WTC11 (cell line): ENCODE measurements around the gene RPUSD2. TPM values are rescaled to one million over a fixed set of nuclear protein-coding genes. Genes with fewer than 3 reads are reported as not detected.

ENCODE experiments used
- ATAC-seq: fragments of 200-7000 bp; cut with Tn5 transposase; 2 replicates; pipeline ENCODE4 v1.10.0; 2021; ENCODE audit warnings: mild to moderate bottlenecking, moderate library complexity
- CTCF ChIA-PET: fragments of 300-600 bp; sonication (Branson Sonifier 250); formaldehyde crosslinking; loops from one replicate; lab custom pipeline; 2021; ENCODE audit warnings: antibody characterized with exemption; lab: Charles Lee
- POLR2A ChIA-PET: fragments of 350-600 bp; sonication (Branson Sonifier 250); formaldehyde crosslinking; loops from one replicate; lab custom pipeline; 2021; ENCODE audit warnings: antibody characterized with exemption; lab: Charles Lee
- DNase-seq: peaks from one replicate; pipeline ENCODE4 v3.0.0; 2021; ENCODE audit warnings: low spot score
- H3K27ac Mint-ChIP-seq: 2 replicates; pipeline ENCODE4 v1.8.0; 2021; ENCODE audit warnings: mixed read lengths
- H3K27me3 Mint-ChIP-seq: 2 replicates; pipeline ENCODE4 v1.8.0; 2021; ENCODE audit warnings: low read depth, mild to moderate bottlenecking, moderate library complexity, mixed read lengths
- H3K36me3 Mint-ChIP-seq: 2 replicates; pipeline ENCODE4 v1.8.0; 2021; ENCODE audit warnings: mixed read lengths
- H3K4me1 Mint-ChIP-seq: 2 replicates; pipeline ENCODE4 v1.8.0; 2022; ENCODE audit warnings: mixed read lengths
- H3K4me3 Mint-ChIP-seq: 2 replicates; pipeline ENCODE4 v1.8.0; 2021; ENCODE audit warnings: mild to moderate bottlenecking, moderate library complexity, mixed read lengths
- H3K9me3 Mint-ChIP-seq: 2 replicates; pipeline ENCODE4 v1.8.0; 2021; ENCODE audit warnings: mixed read lengths
- EMX1 ChIP-seq: fragments of 250-450 bp; sonication (Bioruptor Pico); IDR thresholded peaks from 2 replicates; pipeline ENCODE4 v1.8.0; 2021; ENCODE audit warnings: mild to moderate bottlenecking
- ETV6 ChIP-seq: sonication (generic); formaldehyde crosslinking; IDR thresholded peaks from 2 replicates; pipeline ENCODE4 v1.8.1; 2022; ENCODE audit warnings: mild to moderate bottlenecking, missing genetic modification reagents
- FOXP1 ChIP-seq: sonication (generic); formaldehyde crosslinking; IDR thresholded peaks from 2 replicates; pipeline ENCODE4 v1.8.0; 2022; ENCODE audit warnings: missing genetic modification reagents, mild to moderate bottlenecking, moderate library complexity, borderline replicate concordance
- IRF2 ChIP-seq: sonication (generic); formaldehyde crosslinking; IDR thresholded peaks from 2 replicates; pipeline ENCODE4 v1.8.0; 2022; ENCODE audit warnings: low read depth, missing genetic modification reagents, borderline replicate concordance
- MXD4 ChIP-seq: fragments of 250-450 bp; sonication (Bioruptor Pico); IDR thresholded peaks from 2 replicates; pipeline ENCODE4 v1.8.0; 2021; ENCODE audit warnings: mild to moderate bottlenecking, moderate library complexity, borderline replicate concordance
- NR1H2 ChIP-seq: sonication (generic); formaldehyde crosslinking; IDR thresholded peaks from 2 replicates; pipeline ENCODE4 v1.9.0; 2021; ENCODE audit warnings: mild to moderate bottlenecking, moderate library complexity, missing genetic modification reagents
- RELA ChIP-seq: sonication (generic); formaldehyde crosslinking; IDR thresholded peaks from 2 replicates; pipeline ENCODE4 v1.8.1; 2022; ENCODE audit warnings: missing genetic modification reagents, mild to moderate bottlenecking, borderline replicate concordance
- SOX15 ChIP-seq: fragments of 250-450 bp; sonication (Bioruptor Pico); IDR thresholded peaks from 2 replicates; pipeline ENCODE4 v1.9.0; 2021; ENCODE audit warnings: mild to moderate bottlenecking
- TEAD1 ChIP-seq: sonication (generic); formaldehyde crosslinking; IDR thresholded peaks from 2 replicates; pipeline ENCODE4 v1.8.0; 2022; ENCODE audit warnings: mild to moderate bottlenecking, missing genetic modification reagents
- ZNF138 ChIP-seq: sonication (generic); formaldehyde crosslinking; conservative IDR thresholded peaks from 2 replicates; pipeline ENCODE4 v1.8.1; 2022; ENCODE audit warnings: mild to moderate bottlenecking, moderate library complexity, missing genetic modification reagents
- ZNF416 ChIP-seq: fragments of 250-450 bp; sonication (Bioruptor Pico); IDR thresholded peaks from 2 replicates; pipeline ENCODE4 v1.9.0; 2021; ENCODE audit warnings: mild to moderate bottlenecking, inconsistent platforms
- total RNA-seq: library from RNA; stranded (reverse); gene quantifications from 3 replicates; pipeline ENCODE4 v1.2.3, GENCODE V29; 2021
- TF ChIP-seq, protein P1 (sequence below): sonication (generic); formaldehyde crosslinking; IDR thresholded peaks from 2 replicates; pipeline ENCODE4 v1.8.0; 2022; ENCODE audit warnings: mild to moderate bottlenecking, missing genetic modification reagents
- TF ChIP-seq, protein P2 (sequence below): sonication (generic); formaldehyde crosslinking; IDR thresholded peaks from 2 replicates; pipeline ENCODE4 v1.8.1; 2023; ENCODE audit warnings: mild to moderate bottlenecking, missing genetic modification reagents, borderline replicate concordance
- TF ChIP-seq, protein P3 (sequence below): sonication (generic); formaldehyde crosslinking; IDR thresholded peaks from 2 replicates; pipeline ENCODE4 v1.8.1; 2022; ENCODE audit warnings: low read depth, missing genetic modification reagents, borderline replicate concordance
- TF ChIP-seq, protein P4 (sequence below): sonication (generic); formaldehyde crosslinking; IDR thresholded peaks from 2 replicates; pipeline ENCODE4 v1.8.0; 2022; ENCODE audit warnings: mild to moderate bottlenecking, missing genetic modification reagents
- TF ChIP-seq, protein P5 (sequence below): sonication (generic); formaldehyde crosslinking; conservative IDR thresholded peaks from 2 replicates; pipeline ENCODE4 v1.8.1; 2023; ENCODE audit warnings: mild to moderate bottlenecking, low read depth, missing genetic modification reagents, moderate library complexity
- TF ChIP-seq, protein P6 (sequence below): sonication (generic); formaldehyde crosslinking; IDR thresholded peaks from 2 replicates; pipeline ENCODE4 v1.8.1; 2023; ENCODE audit warnings: mild to moderate bottlenecking, missing genetic modification reagents
- TF ChIP-seq, protein P7 (sequence below): fragments of 250-450 bp; sonication (Bioruptor Pico); conservative IDR thresholded peaks from 2 replicates; pipeline ENCODE4 v1.9.0; 2021; ENCODE audit warnings: mild to moderate bottlenecking

The RPUSD2 gene
- total RNA-seq, 1 experiment from 2014 or later, result 30.8 TPM

DNA sequence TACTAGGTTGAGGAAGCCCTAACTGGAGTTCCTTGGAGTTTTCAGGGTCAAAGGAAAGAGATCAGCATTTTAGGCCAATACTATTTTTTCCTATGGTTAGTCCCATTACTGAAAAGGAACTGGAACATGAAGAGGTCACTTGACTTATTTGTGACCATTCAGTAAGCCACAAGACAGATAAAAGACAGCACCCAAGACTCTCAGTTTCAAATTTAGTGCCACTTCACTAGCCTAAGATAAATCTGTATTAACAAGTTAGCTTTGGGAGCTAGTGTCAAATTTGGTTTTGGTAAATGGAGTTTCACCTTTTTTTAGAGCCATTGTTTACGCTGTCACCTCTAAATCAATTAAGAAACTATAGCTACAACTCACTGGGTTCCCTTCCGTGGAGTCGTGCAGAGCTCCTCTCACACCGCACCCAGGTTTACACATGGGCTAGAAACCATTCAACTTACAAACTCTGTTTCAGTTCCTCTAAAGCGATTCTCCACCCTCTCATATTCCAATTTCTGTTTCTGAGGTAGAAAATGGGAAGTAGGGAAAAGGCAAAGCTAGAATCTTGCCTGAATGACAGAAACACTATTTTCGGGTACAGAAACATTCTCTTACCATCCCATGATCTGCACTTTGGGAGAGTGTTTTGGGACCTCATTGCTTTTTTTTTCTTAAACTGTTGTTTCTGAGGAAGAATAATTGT lies 18.6 kb upstream of the RPUSD2 start:
- no peak for TF ChIP-seq EMX1 (CRISPR knock-in tag)
- no peak for TF ChIP-seq IRF2
- TF ChIP-seq RELA (CRISPR knock-in tag), result no peak
- no peak for TF ChIP-seq SOX15 (CRISPR knock-in tag)
- TF ChIP-seq MXD4 (CRISPR knock-in tag), result no peak
- no peak for TF ChIP-seq TEAD1
- TF ChIP-seq, protein P1, sequence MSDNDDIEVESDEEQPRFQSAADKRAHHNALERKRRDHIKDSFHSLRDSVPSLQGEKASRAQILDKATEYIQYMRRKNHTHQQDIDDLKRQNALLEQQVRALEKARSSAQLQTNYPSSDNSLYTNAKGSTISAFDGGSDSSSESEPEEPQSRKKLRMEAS (CRISPR knock-in tag), result no peak
- no peak for TF ChIP-seq FOXP1 (CRISPR knock-in tag)
- TF ChIP-seq, protein P2, sequence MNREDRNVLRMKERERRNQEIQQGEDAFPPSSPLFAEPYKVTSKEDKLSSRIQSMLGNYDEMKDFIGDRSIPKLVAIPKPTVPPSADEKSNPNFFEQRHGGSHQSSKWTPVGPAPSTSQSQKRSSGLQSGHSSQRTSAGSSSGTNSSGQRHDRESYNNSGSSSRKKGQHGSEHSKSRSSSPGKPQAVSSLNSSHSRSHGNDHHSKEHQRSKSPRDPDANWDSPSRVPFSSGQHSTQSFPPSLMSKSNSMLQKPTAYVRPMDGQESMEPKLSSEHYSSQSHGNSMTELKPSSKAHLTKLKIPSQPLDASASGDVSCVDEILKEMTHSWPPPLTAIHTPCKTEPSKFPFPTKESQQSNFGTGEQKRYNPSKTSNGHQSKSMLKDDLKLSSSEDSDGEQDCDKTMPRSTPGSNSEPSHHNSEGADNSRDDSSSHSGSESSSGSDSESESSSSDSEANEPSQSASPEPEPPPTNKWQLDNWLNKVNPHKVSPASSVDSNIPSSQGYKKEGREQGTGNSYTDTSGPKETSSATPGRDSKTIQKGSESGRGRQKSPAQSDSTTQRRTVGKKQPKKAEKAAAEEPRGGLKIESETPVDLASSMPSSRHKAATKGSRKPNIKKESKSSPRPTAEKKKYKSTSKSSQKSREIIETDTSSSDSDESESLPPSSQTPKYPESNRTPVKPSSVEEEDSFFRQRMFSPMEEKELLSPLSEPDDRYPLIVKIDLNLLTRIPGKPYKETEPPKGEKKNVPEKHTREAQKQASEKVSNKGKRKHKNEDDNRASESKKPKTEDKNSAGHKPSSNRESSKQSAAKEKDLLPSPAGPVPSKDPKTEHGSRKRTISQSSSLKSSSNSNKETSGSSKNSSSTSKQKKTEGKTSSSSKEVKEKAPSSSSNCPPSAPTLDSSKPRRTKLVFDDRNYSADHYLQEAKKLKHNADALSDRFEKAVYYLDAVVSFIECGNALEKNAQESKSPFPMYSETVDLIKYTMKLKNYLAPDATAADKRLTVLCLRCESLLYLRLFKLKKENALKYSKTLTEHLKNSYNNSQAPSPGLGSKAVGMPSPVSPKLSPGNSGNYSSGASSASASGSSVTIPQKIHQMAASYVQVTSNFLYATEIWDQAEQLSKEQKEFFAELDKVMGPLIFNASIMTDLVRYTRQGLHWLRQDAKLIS (CRISPR knock-in tag), result no peak
- no peak for TF ChIP-seq NR1H2 (CRISPR knock-in tag)
- TF ChIP-seq, protein P3, sequence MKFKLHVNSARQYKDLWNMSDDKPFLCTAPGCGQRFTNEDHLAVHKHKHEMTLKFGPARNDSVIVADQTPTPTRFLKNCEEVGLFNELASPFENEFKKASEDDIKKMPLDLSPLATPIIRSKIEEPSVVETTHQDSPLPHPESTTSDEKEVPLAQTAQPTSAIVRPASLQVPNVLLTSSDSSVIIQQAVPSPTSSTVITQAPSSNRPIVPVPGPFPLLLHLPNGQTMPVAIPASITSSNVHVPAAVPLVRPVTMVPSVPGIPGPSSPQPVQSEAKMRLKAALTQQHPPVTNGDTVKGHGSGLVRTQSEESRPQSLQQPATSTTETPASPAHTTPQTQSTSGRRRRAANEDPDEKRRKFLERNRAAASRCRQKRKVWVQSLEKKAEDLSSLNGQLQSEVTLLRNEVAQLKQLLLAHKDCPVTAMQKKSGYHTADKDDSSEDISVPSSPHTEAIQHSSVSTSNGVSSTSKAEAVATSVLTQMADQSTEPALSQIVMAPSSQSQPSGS (CRISPR knock-in tag), result no peak
- no peak for TF ChIP-seq ETV6 (CRISPR knock-in tag)
- H3K4me1 Mint-ChIP-seq, result peaks cover 29% of the 10 kb centered on the region
- H3K9me3 Mint-ChIP-seq, result no peaks in the 10 kb centered on the region
- no peaks in the 10 kb centered on the region for H3K27me3 Mint-ChIP-seq
- no peak overlapping the region for H3K27ac Mint-ChIP-seq
- no peak overlapping the region for H3K4me3 Mint-ChIP-seq
- peaks cover 3% of the 10 kb centered on the region for H3K36me3 Mint-ChIP-seq
- ChIA-PET CTCF (no interaction called here), POLR2A (no interaction called here)
- ATAC-seq (no peak), DNase-seq (no peak)

DNA sequence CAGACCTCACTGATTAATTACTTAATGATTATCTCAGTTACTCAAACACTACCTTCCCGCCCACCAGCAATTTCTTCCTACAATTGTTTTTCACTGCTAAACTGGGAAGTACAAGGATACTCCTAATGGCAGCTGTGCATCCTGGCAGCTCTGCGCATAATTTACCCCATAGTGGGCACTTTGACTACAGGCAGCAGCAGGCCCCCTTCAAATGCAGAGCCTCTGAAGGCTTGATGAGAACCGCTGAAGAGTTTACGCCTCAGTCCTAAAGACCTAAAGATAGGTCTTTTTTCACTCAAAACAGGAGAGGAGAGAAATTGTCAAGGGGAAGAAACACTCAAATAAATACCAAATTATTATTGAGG lies 15.0 kb upstream of the RPUSD2 start:
- H3K36me3 Mint-ChIP-seq, result peaks cover 3% of the 10 kb centered on the region
- peaks cover 52% of the 10 kb centered on the region for H3K4me1 Mint-ChIP-seq
- ATAC-seq (peak; percentile 93), DNase-seq (peak; percentile 56)
- no peaks in the 10 kb centered on the region for H3K9me3 Mint-ChIP-seq
- peak overlapping the region; percentile 68 for H3K27ac Mint-ChIP-seq
- peak overlapping the region; percentile 7; the same call in 1 of the 2 replicates for H3K4me3 Mint-ChIP-seq
- ChIA-PET POLR2A (interaction anchor here (1.4 kb wide), 1 partner anchor 11 kb away, joined by 5 read pairs; the partner anchor contains the start of gene CCDC32), CTCF (interaction anchor here (0.6 to 2.8 kb wide), 12 partner anchors 9 to 305 kb away, joined by 3 to 14 read pairs (median 4); partner anchors contain the start of genes CCDC32 and RPUSD2)
- no peaks in the 10 kb centered on the region for H3K27me3 Mint-ChIP-seq
- TF ChIP-seq, protein P4, sequence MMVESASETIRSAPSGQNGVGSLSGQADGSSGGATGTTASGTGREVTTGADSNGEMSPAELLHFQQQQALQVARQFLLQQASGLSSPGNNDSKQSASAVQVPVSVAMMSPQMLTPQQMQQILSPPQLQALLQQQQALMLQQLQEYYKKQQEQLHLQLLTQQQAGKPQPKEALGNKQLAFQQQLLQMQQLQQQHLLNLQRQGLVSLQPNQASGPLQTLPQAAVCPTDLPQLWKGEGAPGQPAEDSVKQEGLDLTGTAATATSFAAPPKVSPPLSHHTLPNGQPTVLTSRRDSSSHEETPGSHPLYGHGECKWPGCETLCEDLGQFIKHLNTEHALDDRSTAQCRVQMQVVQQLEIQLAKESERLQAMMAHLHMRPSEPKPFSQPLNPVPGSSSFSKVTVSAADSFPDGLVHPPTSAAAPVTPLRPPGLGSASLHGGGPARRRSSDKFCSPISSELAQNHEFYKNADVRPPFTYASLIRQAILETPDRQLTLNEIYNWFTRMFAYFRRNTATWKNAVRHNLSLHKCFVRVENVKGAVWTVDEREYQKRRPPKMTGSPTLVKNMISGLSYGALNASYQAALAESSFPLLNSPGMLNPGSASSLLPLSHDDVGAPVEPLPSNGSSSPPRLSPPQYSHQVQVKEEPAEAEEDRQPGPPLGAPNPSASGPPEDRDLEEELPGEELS (CRISPR knock-in tag), result no peak
- TF ChIP-seq ZNF138 (no peak), ZNF416 (no peak)
- TF ChIP-seq, protein P5, sequence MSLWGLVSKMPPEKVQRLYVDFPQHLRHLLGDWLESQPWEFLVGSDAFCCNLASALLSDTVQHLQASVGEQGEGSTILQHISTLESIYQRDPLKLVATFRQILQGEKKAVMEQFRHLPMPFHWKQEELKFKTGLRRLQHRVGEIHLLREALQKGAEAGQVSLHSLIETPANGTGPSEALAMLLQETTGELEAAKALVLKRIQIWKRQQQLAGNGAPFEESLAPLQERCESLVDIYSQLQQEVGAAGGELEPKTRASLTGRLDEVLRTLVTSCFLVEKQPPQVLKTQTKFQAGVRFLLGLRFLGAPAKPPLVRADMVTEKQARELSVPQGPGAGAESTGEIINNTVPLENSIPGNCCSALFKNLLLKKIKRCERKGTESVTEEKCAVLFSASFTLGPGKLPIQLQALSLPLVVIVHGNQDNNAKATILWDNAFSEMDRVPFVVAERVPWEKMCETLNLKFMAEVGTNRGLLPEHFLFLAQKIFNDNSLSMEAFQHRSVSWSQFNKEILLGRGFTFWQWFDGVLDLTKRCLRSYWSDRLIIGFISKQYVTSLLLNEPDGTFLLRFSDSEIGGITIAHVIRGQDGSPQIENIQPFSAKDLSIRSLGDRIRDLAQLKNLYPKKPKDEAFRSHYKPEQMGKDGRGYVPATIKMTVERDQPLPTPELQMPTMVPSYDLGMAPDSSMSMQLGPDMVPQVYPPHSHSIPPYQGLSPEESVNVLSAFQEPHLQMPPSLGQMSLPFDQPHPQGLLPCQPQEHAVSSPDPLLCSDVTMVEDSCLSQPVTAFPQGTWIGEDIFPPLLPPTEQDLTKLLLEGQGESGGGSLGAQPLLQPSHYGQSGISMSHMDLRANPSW, result no peak
- TF ChIP-seq, protein P6, sequence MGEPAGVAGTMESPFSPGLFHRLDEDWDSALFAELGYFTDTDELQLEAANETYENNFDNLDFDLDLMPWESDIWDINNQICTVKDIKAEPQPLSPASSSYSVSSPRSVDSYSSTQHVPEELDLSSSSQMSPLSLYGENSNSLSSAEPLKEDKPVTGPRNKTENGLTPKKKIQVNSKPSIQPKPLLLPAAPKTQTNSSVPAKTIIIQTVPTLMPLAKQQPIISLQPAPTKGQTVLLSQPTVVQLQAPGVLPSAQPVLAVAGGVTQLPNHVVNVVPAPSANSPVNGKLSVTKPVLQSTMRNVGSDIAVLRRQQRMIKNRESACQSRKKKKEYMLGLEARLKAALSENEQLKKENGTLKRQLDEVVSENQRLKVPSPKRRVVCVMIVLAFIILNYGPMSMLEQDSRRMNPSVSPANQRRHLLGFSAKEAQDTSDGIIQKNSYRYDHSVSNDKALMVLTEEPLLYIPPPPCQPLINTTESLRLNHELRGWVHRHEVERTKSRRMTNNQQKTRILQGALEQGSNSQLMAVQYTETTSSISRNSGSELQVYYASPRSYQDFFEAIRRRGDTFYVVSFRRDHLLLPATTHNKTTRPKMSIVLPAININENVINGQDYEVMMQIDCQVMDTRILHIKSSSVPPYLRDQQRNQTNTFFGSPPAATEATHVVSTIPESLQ, result no peak
- TF ChIP-seq, protein P1 (CRISPR knock-in tag), result no peak
- TF ChIP-seq, protein P7, sequence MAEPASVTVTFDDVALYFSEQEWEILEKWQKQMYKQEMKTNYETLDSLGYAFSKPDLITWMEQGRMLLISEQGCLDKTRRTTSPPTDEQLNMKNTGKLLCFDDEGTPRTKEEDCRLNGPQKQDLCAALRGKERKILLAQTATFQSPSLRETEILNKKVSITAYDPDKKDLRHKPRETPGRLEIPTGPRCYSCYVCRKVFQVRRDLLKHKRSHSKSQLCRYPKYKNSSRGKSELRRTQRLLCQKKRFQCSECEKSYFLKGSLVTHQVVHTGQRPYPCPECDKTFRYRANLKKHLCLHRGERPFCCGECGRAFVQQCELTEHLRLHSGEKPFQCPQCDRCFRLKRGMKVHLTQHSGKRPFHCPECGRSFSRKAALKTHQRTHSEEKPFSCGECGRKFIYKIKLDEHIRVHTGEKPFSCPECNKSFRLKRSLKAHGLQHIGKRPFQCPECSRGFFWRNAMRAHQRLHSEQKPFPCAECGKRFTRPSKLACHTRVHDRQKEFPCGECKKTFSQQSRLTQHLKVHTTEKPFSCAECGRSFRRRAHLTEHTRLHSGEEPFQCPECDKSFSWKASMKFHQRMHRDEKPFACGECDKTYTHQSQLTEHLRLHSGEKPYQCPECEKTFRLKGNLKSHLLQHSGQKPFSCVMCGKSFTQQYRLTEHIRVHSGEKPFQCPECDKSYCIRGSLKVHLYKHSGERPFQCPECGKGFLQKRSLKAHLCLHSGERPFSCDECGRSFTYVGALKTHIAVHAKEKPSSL (CRISPR knock-in tag), result no peak
